Testis (tissue), 2 donors: ENCODE data around the gene RGPD8.
"Not testable (repeated sequence)": the region's sequence is repeated elsewhere in the genome, so short reads cannot be mapped to it uniquely, and the experiment has no call there.

Experiments used
- CTCF ChIP-seq, 3 experiments: fragments of 450-650 bp in 2 of 3; fragments of 200-600 bp in 1 of 3; sonication (generic) in 1 of 3; IDR thresholded peaks; one replicate each; pipeline ENCODE4 v1.5.1; 2016 to 2019; ENCODE audit warnings: antibody characterized with exemption in 3 of 3, mild to moderate bottlenecking in 2 of 3, moderate library complexity in 1 of 3
- POLR2A ChIP-seq: fragments of 450-650 bp; IDR thresholded peaks from one replicate; pipeline ENCODE4 v1.6.1; 2017; ENCODE audit warnings: antibody characterized with exemption, mild to moderate bottlenecking, moderate library complexity

- not testable (repeated sequence) for TF ChIP-seq CTCF (IDR thresholded peaks at IDR 0.05); POLR2A
Observed at GRCh38 chr2:112352809-112353603, 80.4 kb downstream of the RGPD8 start.
